Measurements from ENCODE around the gene CDCA7.

CDCA7 gene

GRCh38 chr2:173397539-173397938, 42.9 kb downstream of the CDCA7 start:
- no peak for TF ChIP-seq EZH2phosphoT487 (IDR thresholded peaks at IDR 0.05; ENCODE audit: borderline replicate concordance)
- TF ChIP-seq CTCF (conservative IDR thresholded peaks at IDR 0.05; ENCODE audit: low read length): peak; percentile 58
- Histone ChIP-seq H3K36me3 (ENCODE audit: insufficient read depth, low read length) (no peaks in the 10 kb centered on the region), H3K4me3 (ENCODE audit: low read length, poor library complexity, severe bottlenecking) (no peak overlapping the region), H3K9me3 (ENCODE audit: insufficient read depth, low read depth, low read length) (no peaks in the 10 kb centered on the region), H3K27me3 (ENCODE audit: insufficient read depth, low read length, poor library complexity, severe bottlenecking) (no peaks in the 10 kb centered on the region), H3K9ac (ENCODE audit: low read depth, low read length, poor library complexity, severe bottlenecking) (no peak overlapping the region), H3K79me2 (ENCODE audit: insufficient read depth, low read length) (no peaks in the 10 kb centered on the region), H2AFZ (ENCODE audit: low read length) (no peak overlapping the region), H3F3A (ENCODE audit: low read depth) (no peaks in the 10 kb centered on the region), H4K20me1 (ENCODE audit: insufficient read depth, low read length, poor library complexity, severe bottlenecking) (no peaks in the 10 kb centered on the region), H3K9me2 (replicated peaks; ENCODE audit: low read depth, low read length) (no peaks in the 10 kb centered on the region), H3K4me1 (ENCODE audit: insufficient read depth, low read length, poor library complexity, severe bottlenecking) (peaks cover 14% of the 10 kb centered on the region), H3K4me2 (ENCODE audit: low read depth, low read length, poor library complexity, severe bottlenecking) (no peak overlapping the region)

- H3K27me3 ChIP-seq (ENCODE audit: insufficient read depth, low read length, poor library complexity, severe bottlenecking): no peaks in the 10 kb centered on the region
Observed at GRCh38 chr2:173399229-173399628, 44.6 kb downstream of the CDCA7 start.

GRCh38 chr2:173400760-173401159, 46.1 kb downstream of the CDCA7 start:
- H3F3A ChIP-seq (ENCODE audit: low read depth): no peaks in the 10 kb centered on the region
- H3K27me3 ChIP-seq (ENCODE audit: insufficient read depth, low read length, poor library complexity, severe bottlenecking): no peaks in the 10 kb centered on the region
- no peaks in the 10 kb centered on the region for H3K36me3 ChIP-seq (ENCODE audit: insufficient read depth, low read length)
- H3K4me1 ChIP-seq (ENCODE audit: insufficient read depth, low read length, poor library complexity, severe bottlenecking): peaks cover 12% of the 10 kb centered on the region
- H2AFZ ChIP-seq (ENCODE audit: low read length): peak overlapping the region; percentile 85
- no peak overlapping the region for H3K9ac ChIP-seq (ENCODE audit: low read depth, low read length, poor library complexity, severe bottlenecking)
- H3K4me3 ChIP-seq (ENCODE audit: low read length, poor library complexity, severe bottlenecking): no peak overlapping the region
- no peaks in the 10 kb centered on the region for H3K9me3 ChIP-seq (ENCODE audit: insufficient read depth, low read depth, low read length)
- H4K20me1 ChIP-seq (ENCODE audit: insufficient read depth, low read length, poor library complexity, severe bottlenecking): no peaks in the 10 kb centered on the region
- peak overlapping the region; percentile 3 for H3K4me2 ChIP-seq (ENCODE audit: low read depth, low read length, poor library complexity, severe bottlenecking)
- peak; percentile 73 for TF ChIP-seq CTCF (conservative IDR thresholded peaks at IDR 0.05; ENCODE audit: low read length)
- no peak for TF ChIP-seq EZH2phosphoT487 (IDR thresholded peaks at IDR 0.05; ENCODE audit: borderline replicate concordance)
- H3K9me2 ChIP-seq (replicated peaks; ENCODE audit: low read depth, low read length): no peaks in the 10 kb centered on the region
- H3K79me2 ChIP-seq (ENCODE audit: insufficient read depth, low read length): no peaks in the 10 kb centered on the region

More at GRCh38 chr2:173399229-173399628, 44.6 kb downstream of the CDCA7 start:
- H3K9ac ChIP-seq (ENCODE audit: low read depth, low read length, poor library complexity, severe bottlenecking): no peak overlapping the region
- no peak overlapping the region for H3K4me2 ChIP-seq (ENCODE audit: low read depth, low read length, poor library complexity, severe bottlenecking)
- no peaks in the 10 kb centered on the region for H3F3A ChIP-seq (ENCODE audit: low read depth)
- H3K9me3 ChIP-seq (ENCODE audit: insufficient read depth, low read depth, low read length): no peaks in the 10 kb centered on the region
- no peak overlapping the region for H3K4me3 ChIP-seq (ENCODE audit: low read length, poor library complexity, severe bottlenecking)
- no peaks in the 10 kb centered on the region for H3K9me2 ChIP-seq (replicated peaks; ENCODE audit: low read depth, low read length)
- no peaks in the 10 kb centered on the region for H3K36me3 ChIP-seq (ENCODE audit: insufficient read depth, low read length)
- H3K79me2 ChIP-seq (ENCODE audit: insufficient read depth, low read length): no peaks in the 10 kb centered on the region
- no peak for TF ChIP-seq CTCF (conservative IDR thresholded peaks at IDR 0.05; ENCODE audit: low read length)
- TF ChIP-seq EZH2phosphoT487 (IDR thresholded peaks at IDR 0.05; ENCODE audit: borderline replicate concordance): no peak
- H4K20me1 ChIP-seq (ENCODE audit: insufficient read depth, low read length, poor library complexity, severe bottlenecking): no peaks in the 10 kb centered on the region
- H3K4me1 ChIP-seq (ENCODE audit: insufficient read depth, low read length, poor library complexity, severe bottlenecking): peaks cover 17% of the 10 kb centered on the region
- peak overlapping the region; percentile 20; the same call in 1 of the 2 replicates for H2AFZ ChIP-seq (ENCODE audit: low read length)

All from Loucy (cell line).